Stimulated activated CD4-positive, alpha-beta T cell treated with anti-CD3 and anti-CD28 coated beads, Interleukin-2, amount 100 ng/mL, for 48 hours (primary cell): ENCODE data around the gene RPIA.
"Not testable (repeated sequence)": the region's sequence is repeated elsewhere in the genome, so short reads cannot be mapped to it uniquely, and the experiment has no call there.

Experiments
- DNase-seq, 2 donors: peaks; one replicate each; pipeline ENCODE4 v3.0.0-alpha.2; 2020

Gene RPIA

GRCh38 chr2:88691339-88692183 is at the start of gene RPIA:
TSS of gene RPIA (plus strand) at chr2:88691673. CDS start at chr2:88691699, 26 bp downstream.
- peak; percentile 94 to 97 for DNase-seq

DNA sequence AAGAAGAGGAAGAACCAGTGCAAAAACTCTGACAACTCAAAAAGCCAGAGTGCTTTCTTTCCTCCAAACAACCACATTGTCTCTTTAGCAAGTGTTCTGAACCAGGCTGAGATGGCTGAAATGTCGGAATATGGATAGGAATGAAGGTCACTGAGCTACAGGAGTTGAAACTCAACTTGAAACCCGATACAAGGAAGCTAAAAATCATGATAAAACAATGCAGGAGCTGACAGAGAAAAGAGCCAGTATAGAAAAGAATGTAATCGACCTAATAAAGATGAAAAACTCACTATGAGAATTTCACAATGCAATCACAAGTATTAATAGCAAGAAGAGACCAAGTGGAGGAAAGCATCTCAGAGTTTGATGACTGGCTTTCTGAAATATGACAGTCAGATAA is 49.2 kb upstream of the RPIA start:
- DNase-seq = no peak

GRCh38 chr2:88645291-88645882 is 46.1 kb upstream of the RPIA start:
- DNase-seq = not testable (repeated sequence)

DNA sequence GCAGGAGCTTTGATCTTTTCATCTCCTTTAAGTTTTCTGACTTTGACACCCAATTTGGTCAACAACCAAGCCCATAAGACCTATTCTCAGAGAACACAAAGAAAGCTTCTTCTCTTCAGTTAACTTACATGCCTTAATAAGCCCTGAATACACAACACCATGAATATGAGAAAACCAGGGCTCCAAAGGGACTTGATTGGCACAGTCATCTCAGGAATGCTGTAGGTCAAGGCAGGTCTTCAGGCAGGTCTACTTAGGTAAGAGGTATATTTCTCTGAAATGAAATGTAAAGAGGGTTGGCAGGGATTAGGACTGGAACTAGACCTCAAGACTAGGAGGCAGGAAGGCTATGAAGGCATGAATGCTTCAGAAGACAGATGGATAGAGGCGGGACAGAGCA is 39.8 kb upstream of the RPIA start:
- no peak for DNase-seq

DNA sequence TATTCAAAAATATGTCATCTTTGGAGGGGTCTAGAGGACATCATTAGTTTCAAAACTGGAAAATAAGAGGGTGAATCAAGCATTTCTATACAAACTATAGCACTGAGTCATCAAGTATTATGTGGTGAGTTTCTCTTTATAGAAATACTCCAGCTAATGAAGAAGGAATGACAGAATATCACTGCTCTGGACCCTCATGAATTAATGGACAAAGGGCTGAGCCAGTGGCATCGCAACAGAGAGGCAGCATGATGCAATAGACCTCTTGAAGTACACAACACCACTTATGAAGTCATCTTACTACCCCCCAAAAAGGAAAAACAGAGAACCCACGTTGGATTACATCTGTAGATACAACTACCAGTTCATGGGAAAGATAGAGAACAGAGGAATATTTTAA is 36.8 kb upstream of the RPIA start:
- DNase-seq = no peak

DNA sequence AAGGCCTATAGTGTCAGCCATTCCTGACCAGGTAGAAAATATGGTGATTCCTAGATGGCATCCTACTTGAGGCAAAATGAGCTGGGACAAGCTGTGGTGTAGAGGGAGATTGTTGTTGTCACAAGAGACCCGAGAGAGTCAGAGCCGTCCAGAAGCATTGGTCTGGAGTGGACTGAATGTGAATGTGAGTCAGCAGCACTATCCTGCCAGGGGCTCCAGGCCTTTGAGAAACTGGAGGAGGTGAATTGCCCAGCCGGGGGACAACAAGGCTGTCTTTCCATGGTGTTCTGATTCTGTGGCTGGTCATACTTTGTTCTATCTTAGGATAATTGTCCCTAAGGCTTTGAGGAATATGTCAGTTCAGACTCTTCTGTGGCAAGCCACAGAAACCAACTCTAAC is 34.8 kb upstream of the RPIA start:
- DNase-seq = no peak

DNA sequence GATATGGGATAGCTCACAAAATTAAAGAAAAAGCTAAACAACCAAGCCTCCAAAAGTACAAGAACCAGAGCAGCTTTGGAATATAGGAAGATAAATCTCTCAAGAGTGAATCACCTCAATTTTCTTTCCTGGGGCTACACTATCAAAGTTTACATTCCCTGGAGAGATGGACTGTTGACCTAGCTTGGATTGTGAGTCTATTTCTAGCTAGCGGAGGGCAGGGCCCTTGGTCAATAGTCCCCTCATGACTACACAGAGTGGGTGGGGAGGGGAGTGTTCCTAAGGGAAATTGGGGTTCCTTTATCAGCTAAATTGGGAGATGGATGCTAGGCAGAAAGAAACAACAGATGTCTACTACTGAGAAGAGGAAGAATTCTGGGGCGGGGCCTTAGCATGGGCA is 34.3 kb upstream of the RPIA start:
- no peak for DNase-seq

DNA sequence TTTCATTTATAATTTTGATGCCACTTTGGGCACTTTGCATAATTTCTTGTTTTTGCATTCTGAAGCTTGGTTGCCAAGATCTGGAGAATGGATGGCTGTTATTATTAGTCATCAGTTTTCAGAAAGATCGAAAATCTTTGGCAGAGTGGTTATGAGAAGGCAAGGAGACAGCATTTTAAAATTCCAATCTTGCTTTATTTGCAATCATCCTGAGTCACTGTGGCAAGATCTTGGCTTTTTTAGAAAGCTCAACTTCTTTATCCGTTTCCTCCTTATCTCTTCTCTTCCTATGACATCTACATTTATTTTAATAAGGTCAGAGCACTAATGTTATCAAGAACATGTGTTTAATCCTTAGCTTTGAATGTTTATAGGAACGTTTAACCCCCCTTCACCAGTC is 33.1 kb upstream of the RPIA start:
- no peak for DNase-seq

DNA sequence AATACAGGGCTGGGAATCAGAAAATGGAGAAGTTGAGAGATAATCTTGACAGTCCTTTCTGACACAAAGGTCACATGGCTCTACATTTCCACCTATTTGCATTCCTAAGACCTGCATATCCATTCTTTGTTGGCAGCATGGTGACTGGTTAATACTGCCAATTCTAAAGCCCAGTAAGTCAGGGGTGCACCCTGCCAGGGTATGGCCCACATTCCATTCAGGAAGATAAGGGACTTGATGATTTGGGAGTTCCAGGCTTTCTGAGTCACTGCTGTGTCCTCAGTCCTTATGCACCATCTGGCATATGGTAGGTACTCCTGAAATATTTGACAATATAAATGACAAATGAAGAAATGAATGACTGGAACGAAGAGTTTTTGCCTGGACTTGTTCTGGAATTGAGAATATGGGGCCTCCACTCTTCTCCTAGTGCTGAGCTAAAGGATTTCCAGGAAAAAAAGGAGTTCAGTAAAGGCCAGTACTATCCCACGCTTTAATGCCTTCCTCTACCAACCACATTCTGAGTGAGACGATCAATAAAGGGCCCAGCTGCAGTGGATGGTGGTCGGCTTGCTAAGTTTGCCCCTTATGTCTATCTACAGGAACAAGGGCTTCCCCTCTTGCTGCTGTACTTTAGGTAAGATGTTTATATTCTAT is 32.5 kb upstream of the RPIA start:
- DNase-seq = no peak

DNA sequence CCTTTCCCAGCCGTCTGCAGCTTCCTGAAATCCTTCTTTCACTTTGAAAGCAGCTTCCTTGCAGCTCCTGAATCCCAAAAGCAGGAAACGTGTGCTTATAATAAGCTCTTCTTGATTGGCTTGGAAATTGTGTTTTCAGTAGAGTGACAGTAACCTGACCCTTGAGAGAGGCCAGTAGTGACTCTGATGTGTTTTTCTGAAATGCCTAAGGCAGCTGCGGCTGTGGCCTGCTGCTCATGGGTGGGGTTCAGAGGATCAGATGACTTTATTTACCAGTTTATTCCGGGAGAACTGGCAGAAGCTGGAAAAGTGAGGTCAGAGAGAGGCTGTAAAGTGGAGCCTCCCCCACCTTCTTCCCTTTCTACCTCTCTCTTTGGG is 31.9 kb upstream of the RPIA start:
- DNase-seq = no peak

DNA sequence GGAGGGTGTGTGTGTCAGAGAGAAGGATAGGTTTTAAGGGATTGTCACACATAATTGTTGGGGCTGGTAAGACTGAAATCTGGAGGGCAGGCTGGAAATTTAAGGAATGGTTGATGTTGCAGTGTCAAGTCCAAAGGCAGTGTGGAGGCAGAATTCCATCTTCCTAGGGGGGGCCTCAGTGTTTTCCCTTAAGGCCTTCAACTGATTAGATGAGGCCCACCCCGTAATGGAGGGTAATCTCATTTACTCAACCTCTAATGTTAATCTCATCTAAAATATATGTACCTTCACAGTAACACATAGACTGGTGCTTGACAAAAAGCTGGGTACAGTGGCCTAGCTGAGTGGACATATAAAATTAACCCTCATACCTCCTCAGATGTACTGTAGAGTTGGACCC is 30.9 kb upstream of the RPIA start:
- DNase-seq = no peak

DNA sequence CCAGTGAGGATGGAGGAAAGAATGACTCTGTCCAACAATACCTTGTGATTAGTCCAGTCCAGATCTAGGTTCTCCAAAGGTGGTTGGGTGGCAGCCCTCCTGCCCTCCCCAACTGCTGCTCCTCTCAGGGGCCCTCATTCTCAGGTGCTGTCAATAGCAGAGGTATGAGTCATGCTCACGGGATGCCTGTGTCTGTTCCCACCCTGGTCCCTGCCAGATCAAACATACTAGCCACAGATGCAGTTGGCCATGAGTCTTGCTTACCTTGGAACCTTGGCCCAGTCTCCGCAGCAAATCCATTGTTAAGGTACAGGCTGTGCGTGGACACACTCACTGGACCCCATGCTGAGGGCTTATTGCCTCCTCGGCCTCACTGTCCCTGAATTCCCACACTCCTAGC is 24.9 kb upstream of the RPIA start:
- no peak for DNase-seq

DNA sequence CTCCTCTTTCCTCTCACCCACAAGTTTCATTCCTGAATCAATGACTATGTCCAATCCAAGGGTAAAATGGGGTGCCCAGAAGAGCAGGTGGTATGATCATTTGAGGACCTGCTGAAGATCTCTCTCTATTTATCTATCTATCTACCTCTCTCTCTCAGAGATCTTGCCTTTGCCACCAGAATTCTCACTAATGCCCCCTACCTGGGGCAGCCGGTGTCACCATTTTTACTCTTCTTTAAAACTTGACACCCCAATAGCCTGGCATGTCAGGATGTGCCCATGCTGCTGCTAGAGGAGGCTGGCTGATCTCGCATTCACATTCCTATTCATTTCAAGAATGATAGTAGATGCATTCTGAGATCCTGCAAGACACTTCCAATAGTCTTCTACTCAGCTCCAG is 24.3 kb upstream of the RPIA start:
- DNase-seq = no peak

DNA sequence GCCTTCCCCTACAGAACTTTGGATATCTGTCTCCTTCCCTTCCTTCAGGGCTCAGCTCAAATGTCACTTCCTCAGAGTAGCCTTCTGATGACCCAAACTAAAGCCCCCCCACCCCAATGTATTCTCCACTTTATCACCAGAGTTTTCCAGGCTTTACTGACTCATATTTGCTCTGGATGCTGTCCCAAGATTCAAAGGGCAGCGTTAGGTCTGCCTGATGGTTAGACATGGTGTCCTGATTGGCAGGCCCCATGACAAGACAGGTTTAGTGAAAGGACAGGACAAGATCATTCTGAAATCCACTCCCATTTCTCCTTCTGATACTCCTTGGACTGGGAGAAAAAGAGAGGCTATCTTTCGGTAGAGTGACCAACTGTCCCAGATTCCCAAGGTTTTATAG is 22.6 kb upstream of the RPIA start:
- DNase-seq = no peak

- peak in 1 of 2 donors; percentile 7 for DNase-seq
Observed at GRCh38 chr2:88669482-88670214, 21.8 kb upstream of the RPIA start.

DNA sequence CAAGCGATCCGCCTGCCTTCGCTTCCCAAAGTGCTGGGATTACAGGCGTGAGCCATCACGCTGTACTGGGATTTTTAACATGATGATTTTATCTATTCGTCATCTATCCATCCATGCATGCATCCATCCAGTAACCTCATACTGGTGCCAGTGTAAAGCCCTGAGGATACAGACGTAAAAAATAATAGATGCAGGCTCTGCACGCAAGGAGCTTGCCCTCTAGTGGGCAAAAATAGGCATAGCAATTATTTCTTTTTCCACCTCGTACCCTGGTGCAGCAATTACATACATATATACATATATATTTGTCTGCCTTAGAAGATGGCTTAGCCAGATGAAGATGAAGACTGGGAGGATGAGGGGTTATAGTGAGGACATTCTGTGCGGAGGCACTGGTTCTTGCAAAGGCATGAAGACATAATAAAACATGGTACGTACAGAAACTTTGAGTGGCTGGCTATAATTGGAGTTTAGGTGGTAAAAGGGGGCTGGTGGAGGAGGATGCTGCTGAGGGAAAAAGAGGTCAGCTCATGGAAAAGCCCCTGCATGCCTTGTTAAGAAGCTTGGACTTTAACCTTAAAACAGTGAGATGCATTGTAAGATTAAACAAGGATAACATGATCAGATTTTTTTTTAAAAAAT is 19.6 kb upstream of the RPIA start:
- DNase-seq = no peak

DNA sequence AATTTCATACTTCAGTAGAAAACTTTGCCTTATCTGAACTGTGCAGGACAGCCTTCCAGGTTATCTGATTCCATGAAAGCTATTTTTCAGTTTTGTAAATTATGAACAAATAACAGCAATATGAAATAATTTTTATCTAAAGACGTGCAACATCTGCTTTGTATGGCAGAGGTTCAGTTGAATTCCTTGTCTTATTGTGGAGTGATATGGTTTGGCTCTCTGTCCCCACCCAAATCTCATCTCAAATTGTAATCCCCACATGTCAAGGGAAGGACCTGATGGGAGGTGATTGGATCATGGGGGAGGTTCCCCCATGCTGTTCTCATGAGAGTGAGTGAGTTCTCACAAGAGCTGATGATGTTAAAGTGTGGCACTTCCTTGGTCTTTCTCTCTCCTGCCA is 18.1 kb upstream of the RPIA start:
- no peak for DNase-seq

DNA sequence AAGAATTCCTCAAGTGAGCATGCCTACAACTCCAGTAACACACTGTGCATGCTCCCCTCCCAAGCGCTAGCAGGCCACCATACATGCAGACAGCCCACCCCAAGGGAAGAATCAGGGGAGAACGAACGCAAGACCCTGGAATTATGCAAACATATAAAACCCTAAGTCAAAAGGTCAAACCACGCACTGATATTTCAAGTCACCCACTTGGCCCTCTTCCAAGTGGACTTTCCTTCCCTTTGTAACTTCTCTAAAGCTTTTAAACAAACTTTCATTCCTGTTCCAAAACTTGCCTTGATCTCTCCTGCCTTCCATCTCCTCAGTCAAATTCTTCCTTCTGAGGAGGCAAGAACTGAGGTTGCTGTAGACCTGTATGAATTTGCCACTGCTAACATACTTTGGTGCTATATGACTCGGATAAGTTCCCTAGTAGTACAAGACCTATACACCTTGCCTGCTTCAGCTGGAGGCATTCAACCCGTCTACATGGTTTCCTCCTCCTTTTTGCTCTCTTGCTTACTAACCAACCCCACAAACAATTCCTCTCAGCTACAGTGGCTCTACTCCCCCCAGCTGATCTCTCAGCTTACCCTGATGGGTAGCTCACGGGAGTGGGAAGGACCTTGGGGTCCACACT is 11.1 kb upstream of the RPIA start:
- DNase-seq = no peak

DNA sequence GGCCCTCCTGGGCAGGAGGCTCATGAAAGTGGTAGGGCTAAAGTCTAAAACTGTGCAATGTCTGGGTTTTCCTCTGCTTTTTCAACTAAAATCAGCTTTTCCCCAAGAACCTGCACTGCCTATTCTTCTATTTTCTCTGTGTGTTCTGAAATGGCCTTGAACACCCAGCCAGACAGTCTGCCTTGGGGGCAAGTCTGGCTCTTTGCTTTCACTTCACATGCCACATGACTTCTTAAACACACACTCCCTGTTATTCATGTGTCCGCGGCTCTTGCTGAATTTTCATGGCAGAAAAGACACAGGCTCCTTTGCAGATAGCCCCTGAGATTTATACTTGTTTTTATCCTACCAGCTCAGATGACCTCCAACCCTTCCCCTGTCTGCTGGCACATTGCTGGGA is 10.6 kb upstream of the RPIA start:
- no peak for DNase-seq

DNA sequence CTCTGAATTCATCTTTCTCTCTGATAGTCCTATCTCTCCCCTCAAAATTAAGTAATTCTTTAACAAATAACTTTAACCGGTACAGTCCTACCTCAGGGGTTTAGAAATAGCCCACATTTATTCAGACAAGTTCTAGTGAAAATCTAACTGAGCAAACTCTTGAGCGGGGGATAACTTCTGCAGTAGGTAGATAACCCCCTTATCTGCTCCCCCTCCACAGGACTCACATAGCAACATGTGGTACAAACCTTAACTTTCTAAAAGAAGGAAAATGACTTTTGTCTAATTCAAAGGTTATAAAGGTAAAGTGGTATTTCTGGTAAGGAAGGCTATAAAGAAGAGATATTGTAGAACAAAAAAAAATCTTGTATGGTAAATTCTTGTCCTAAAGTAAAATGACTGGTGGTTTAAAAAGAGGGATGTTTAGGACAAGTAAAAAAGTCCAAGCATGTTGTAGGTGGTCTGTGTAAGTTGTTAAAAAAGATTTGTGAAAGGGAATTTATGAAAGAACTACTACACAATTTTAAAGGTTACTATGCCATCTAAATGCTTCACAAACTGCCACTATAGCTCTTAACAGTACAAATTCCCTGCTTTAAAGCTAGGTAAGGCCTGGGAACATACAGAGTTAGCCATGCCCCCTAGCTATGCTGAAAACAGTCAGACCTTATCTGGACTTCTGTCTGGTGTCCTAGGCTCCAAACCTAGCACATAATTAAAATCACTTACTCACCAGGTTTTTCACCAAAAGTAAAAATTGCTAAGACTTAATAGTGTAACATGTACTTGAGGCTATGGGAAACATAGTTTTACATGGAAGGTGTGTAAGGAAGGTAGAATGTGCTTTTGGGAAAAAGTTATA is 8.1 kb upstream of the RPIA start:
- DNase-seq = no peak

GRCh38 chr2:88684519-88684918 is 7.0 kb upstream of the RPIA start:
- DNase-seq = no peak

- DNase-seq = no peak
Observed at GRCh38 chr2:88686320-88686719, 5.2 kb upstream of the RPIA start.
